HL-60/S4 (cell line): ENCODE data around the gene ZBTB7B.

Experiments
- in situ Hi-C: fragments of 300-500 bp; cut with MboI; formaldehyde crosslinking; loops from 2 replicates; pipeline ENCODE4 v1.14.3; 2022; ENCODE audit warnings: low sequenced_read_pairs

Gene ZBTB7B

GRCh38 chr1:155002464-155003226 lies at the start of gene ZBTB7B:
TSS of gene ZBTB7B (plus strand) at chr1:155002802. CDS start at chr1:155014661, 11,859 bp downstream.
- in situ Hi-C loops, result no loop called here

GRCh38 chr1:154953611-154954038 lies 49.0 kb upstream of the ZBTB7B start:
- in situ Hi-C loops, result no loop called here

GRCh38 chr1:154954541-154954940 lies 48.1 kb upstream of the ZBTB7B start:
- in situ Hi-C loops, result no loop called here

GRCh38 chr1:154955039-154955717 lies 47.4 kb upstream of the ZBTB7B start:
- in situ Hi-C loops, result no loop called here

GRCh38 chr1:154955718-154956543 lies 46.7 kb upstream of the ZBTB7B start, which contains the start of gene PBXIP1:
TSS of gene PBXIP1 (minus strand) at chr1:154956099. CDS start at chr1:154953721, 2,378 bp downstream.
- in situ Hi-C loops, result no loop called here

- in situ Hi-C loops, result no loop called here
Observed at GRCh38 chr1:154956544-154956941, 46.1 kb upstream of the ZBTB7B start.

GRCh38 chr1:154957091-154957657 lies 45.4 kb upstream of the ZBTB7B start:
- in situ Hi-C loops, result no loop called here

GRCh38 chr1:154958036-154958435 lies 44.6 kb upstream of the ZBTB7B start:
- in situ Hi-C loops, result no loop called here

GRCh38 chr1:154958681-154959425 lies 43.7 kb upstream of the ZBTB7B start:
- in situ Hi-C loops, result no loop called here

- in situ Hi-C loops, result no loop called here
Observed at GRCh38 chr1:154959426-154959780, 43.2 kb upstream of the ZBTB7B start.

- in situ Hi-C loops, result no loop called here
Observed at GRCh38 chr1:154960446-154961136, 42.0 kb upstream of the ZBTB7B start.

GRCh38 chr1:154961207-154962155 lies 41.1 kb upstream of the ZBTB7B start, which contains the start of gene PYGO2:
TSS of gene PYGO2 (minus strand) at chr1:154961782. CDS start at chr1:154961576, 206 bp downstream.
- in situ Hi-C loops, result no loop called here

- in situ Hi-C loops, result no loop called here
Observed at GRCh38 chr1:154962156-154962749, 40.3 kb upstream of the ZBTB7B start.

- in situ Hi-C loops, result no loop called here
Observed at GRCh38 chr1:154962795-154963330, 39.7 kb upstream of the ZBTB7B start.

GRCh38 chr1:154963643-154964042 lies 39.0 kb upstream of the ZBTB7B start:
- in situ Hi-C loops, result no loop called here

- in situ Hi-C loops, result no loop called here
Observed at GRCh38 chr1:154964359-154964758, 38.2 kb upstream of the ZBTB7B start.

- in situ Hi-C loops, result no loop called here
Observed at GRCh38 chr1:154966111-154966510, 36.5 kb upstream of the ZBTB7B start.
